Measurements from ENCODE around the gene TTLL11.
"Not testable (repeated sequence)": the region's sequence is repeated elsewhere in the genome, so short reads cannot be mapped to it uniquely, and the experiment has no call there.

The TTLL11 gene

GRCh38 chr9:122040561-122041242 is 52.4 kb downstream of the TTLL11 start:
- no peak for DNase-seq

- no peak for DNase-seq
Observed at GRCh38 chr9:122039234-122039633, 53.9 kb downstream of the TTLL11 start.

DNA sequence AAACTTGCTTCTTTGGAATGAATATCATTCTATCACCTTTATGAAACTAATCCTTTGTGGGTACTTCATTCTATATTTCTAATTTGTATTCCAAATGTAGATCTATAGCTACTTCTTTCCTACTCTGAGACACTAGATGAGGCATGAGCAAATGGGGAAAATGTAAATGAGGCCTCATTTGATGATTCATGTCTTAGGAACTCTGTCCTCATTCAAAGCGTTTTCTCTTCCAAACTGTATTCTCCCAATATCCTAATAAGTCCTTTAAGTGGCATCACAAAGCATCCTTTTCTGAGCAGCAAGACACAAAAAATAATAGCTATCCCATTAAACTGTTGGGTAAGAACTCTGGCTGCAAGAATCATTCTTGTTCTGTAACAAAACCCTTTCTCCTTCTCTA is 56.1 kb downstream of the TTLL11 start:
- no peak for DNase-seq

GRCh38 chr9:122036408-122036807 is 56.7 kb downstream of the TTLL11 start:
- DNase-seq: no peak

DNA sequence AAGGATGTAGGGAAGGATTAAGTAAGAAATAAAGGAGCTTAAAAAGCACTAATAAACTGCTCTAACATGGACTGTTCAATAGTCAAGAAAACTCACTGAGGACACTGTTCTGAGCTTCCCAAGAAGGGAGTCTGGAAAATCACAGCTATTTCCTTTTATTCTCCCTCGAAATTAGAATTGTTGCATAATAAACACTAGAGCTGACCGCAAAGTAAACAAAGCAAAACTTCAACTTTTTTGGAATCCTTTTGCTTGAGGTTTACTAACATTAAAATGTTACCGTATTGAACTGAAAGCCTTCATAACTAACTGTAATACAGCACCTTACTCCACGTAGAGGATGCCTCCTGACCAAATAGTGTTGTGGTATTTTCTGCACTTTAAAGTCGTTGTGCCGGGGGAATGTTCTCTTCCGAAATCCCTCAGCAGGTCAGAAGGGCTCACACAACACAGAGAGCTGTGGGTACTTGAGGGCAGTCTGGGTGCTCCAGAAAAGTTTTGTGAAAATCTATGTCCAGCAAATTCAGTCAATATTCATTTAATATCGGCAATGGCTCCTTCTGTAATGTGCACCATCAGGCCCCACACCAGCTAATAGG is 59.2 kb downstream of the TTLL11 start:
- DNase-seq: no peak

- DNase-seq: no peak
Observed at GRCh38 chr9:122032346-122032745, 60.8 kb downstream of the TTLL11 start.

GRCh38 chr9:122031776-122032175 is 61.3 kb downstream of the TTLL11 start:
- no peak for DNase-seq

DNA sequence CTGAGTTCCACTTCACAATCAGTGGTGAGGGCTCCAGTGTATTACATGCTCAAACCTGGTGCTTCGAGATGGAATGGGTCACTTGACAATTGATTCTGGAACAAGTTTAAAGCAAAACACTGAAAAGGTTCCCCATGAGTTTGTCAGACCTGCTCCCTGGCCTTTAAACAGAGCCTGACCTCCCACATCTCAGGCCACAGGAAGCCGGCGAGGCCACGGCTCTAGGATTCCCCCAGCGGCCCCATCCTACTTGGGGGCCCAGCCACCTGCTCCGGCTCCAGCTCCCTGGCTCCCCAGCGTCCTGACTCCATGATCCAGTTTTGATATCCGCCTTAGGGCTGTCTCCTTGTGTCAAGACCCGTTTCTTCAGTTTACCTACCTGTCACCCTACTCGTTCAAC is 62.0 kb downstream of the TTLL11 start:
- no peak for DNase-seq

- DNase-seq: no peak
Observed at GRCh38 chr9:122030357-122030756, 62.8 kb downstream of the TTLL11 start.

GRCh38 chr9:122029898-122030297 is 63.2 kb downstream of the TTLL11 start:
- no peak for DNase-seq

GRCh38 chr9:122028089-122028488 is 65.0 kb downstream of the TTLL11 start:
- DNase-seq: no peak

DNA sequence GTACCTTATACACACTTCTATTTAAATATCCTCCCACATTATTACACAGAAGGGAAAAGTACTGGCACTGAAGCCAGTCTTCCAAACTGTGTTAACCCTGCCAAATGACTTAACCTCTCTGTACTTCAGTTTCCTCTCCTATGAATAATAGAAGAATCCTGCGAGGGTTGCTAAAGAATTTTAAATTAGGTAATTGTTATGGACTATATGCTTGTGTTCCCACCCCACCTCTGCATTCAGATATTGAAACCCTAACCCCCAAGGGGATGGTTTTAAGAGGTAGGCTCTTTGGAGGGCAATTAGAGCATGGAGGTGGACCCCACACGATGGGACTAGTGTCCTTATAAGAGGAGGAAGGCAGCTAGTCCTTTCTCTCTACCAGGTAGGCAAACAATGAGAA is 72.7 kb downstream of the TTLL11 start:
- no peak for DNase-seq

DNA sequence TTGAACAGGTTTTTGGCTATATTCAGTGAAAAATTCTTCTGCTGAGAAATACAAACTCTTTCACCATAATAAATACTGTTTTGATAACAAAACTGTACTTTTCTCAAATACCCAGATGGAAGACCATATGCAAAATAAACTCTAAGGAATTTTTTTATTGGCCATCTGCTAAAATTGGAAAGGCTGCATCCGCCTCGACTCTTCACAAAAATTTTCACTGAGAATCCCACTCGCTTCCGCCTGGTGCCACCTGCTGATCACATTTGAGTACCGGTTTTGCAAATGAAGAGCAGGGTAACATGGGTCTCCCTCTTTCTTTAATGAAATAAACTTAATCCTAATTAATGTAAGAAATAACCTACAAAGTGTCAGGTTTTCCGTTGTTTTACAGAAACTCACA is 76.4 kb downstream of the TTLL11 start:
- DNase-seq: no peak

- no peak for DNase-seq
Observed at GRCh38 chr9:122016309-122016708, 76.8 kb downstream of the TTLL11 start.

DNA sequence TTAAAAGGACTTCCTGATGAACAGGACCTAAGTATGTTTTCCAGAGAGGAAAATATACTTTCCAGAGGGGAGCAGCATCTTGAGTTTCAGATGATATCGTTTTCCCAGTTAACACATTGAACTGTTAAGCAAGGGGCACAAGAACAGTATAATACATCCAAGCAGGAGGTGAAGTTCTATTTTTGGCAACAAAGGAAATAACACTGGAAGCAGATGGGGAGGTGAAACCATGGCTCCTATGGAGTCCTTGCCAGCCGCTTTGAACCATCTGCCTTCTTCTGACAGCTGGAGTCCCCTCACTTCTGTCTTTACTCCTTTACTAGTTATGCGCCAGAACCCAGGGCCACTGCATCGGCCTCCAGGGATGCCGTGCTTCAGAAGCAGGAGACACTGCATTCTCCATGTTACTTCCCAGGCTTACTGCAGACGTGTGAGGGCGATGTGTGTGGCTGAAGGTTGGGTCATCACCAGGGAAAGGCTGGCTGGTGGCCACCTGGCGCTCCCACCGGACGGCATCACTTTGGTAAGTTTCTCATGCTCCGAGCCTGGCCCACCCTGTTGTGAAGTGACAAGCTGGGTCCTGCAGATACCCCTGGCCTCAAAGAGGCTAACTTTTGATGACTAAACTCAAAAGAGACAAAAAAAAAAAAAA is 77.8 kb downstream of the TTLL11 start:
- no peak for DNase-seq

- no peak for DNase-seq
Observed at GRCh38 chr9:122011818-122012498, 81.2 kb downstream of the TTLL11 start.

DNA sequence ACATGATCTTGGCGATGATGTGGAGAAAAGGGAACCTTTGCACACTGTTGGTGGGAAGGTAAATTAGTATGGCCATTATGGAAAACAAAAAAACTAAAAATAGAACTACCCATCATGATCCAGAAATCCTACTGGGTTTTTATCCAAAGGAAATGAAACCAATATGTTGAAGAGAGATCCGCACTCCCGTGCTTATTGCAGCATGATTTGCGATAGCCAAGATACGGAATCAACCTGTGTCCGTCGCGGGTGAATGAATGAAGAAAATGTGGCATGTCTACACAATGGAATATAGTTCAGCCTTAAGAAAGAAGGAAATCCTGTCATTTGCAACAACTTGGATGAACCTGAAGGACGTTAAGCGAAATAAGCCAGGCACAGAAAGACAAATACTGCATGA is 84.5 kb downstream of the TTLL11 start:
- no peak for DNase-seq

GRCh38 chr9:122007837-122008236 is 85.3 kb downstream of the TTLL11 start:
- DNase-seq: no peak

DNA sequence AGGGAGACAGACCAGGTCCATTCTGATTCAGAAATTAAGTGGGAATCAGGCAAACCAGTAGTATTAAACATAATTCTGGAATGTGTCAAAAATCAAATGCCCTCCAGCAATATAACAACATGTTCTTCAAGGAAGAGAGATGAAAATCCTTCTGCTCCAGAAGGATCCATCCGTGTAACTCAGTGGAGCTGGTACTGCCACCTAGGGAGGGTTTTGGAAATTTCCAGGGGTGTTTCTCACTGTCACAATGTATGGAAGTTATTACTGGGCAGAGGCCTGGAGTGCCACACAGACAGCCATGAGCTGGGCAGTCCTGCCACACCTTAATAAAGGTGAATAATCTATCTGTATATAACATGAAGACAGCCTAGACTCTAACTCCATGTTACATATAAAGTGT is 87.5 kb downstream of the TTLL11 start:
- DNase-seq: no peak

GRCh38 chr9:122004589-122004988 is 88.5 kb downstream of the TTLL11 start:
- no peak for DNase-seq

DNA sequence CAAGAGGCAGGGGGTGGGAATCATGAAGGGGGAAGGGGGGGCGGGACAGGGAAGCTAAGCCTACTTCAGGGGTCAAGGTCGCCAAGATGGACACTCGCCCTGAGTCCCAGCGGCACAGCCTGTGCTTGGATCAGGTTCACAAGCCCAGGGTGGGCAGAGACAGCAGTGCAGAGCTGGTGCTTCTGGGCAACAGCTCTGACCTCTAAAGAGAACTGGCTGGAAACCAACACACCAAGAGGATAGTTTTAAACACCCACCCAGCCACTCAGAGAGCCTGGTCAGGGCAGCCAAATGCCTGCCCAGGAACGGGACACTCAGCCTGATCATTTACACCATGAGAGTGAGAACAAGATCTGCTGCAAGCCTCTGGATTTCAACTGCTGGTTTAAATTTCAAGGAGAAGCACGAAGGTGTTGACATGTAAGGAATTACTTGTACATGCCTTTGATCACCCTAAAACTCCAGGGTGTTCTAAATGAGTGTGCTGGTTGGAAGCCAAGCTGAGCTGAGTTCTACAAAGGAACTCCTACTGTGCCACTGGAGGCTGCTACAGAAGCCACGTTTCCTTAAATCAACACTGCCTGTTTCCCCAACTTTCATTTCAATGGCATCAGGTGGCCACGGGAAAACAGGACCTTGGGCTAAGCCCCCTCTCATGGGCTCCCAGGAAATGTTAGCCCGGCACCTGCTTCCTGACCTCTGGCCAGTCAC is 91.5 kb downstream of the TTLL11 start:
- DNase-seq: no peak

GRCh38 chr9:122000526-122000925 is 92.6 kb downstream of the TTLL11 start:
- DNase-seq: not testable (repeated sequence)

GRCh38 chr9:121999556-121999955 is 93.6 kb downstream of the TTLL11 start:
- DNase-seq: peak; percentile 19
